Inferior parietal cortex (tissue), 1 donor: ENCODE data around the gene SLC7A8.
A peak's percentile ranks its signal among the peaks of the same experiment; 100 is the strongest.

Experiments
- DNase-seq: peaks from one replicate; pipeline ENCODE4 v3.0.0-alpha.2; 2016; ENCODE audit errors: extremely low spot score

Gene SLC7A8

GRCh38 chr14:23130871-23131270, 52.6 kb downstream of the SLC7A8 start:
- DNase-seq: no peak

GRCh38 chr14:23129759-23130316, 53.6 kb downstream of the SLC7A8 start:
- no peak for DNase-seq

GRCh38 chr14:23128969-23129758, 54.3 kb downstream of the SLC7A8 start:
- no peak for DNase-seq

GRCh38 chr14:23127861-23128260, 55.6 kb downstream of the SLC7A8 start:
- DNase-seq: no peak

- DNase-seq: no peak
Measured at GRCh38 chr14:23126548-23127278, 56.7 kb downstream of the SLC7A8 start.

GRCh38 chr14:23125933-23126524, 57.4 kb downstream of the SLC7A8 start:
- no peak for DNase-seq

GRCh38 chr14:23125011-23125410, 58.4 kb downstream of the SLC7A8 start:
- no peak for DNase-seq

- no peak for DNase-seq
Measured at GRCh38 chr14:23124337-23124954, 59.0 kb downstream of the SLC7A8 start.

- no peak for DNase-seq
Measured at GRCh38 chr14:23123419-23123818, 60.0 kb downstream of the SLC7A8 start.

GRCh38 chr14:23122086-23122485, 61.4 kb downstream of the SLC7A8 start:
- DNase-seq: no peak

GRCh38 chr14:23121361-23121771, 62.1 kb downstream of the SLC7A8 start:
- no peak for DNase-seq

GRCh38 chr14:23120541-23121251, 62.8 kb downstream of the SLC7A8 start:
- DNase-seq: peak; percentile 97

- DNase-seq: no peak
Measured at GRCh38 chr14:23119363-23120327, 63.8 kb downstream of the SLC7A8 start.

GRCh38 chr14:23118506-23119362, 64.7 kb downstream of the SLC7A8 start, which contains the start of gene CEBPE:
TSS of gene CEBPE (minus strand) at chr14:23119255. CDS start at chr14:23119091, 164 bp downstream.
- no peak for DNase-seq

- DNase-seq: no peak
Measured at GRCh38 chr14:23117371-23118020, 66.0 kb downstream of the SLC7A8 start.

- no peak for DNase-seq
Measured at GRCh38 chr14:23115918-23116317, 67.5 kb downstream of the SLC7A8 start.

GRCh38 chr14:23115039-23115731, 68.3 kb downstream of the SLC7A8 start:
- DNase-seq: no peak

- no peak for DNase-seq
Measured at GRCh38 chr14:23114669-23115038, 68.8 kb downstream of the SLC7A8 start.
